ENCODE data around the gene SELENOO.

GRCh38 chr22:50207383-50208140 lies 6.8 kb downstream of the SELENOO start:
- TF ChIP-seq CTCF (IDR thresholded peaks at IDR 0.05), result no peak
- TF ChIP-seq POLR2A (IDR thresholded peaks at IDR 0.05), result no peak
